Superior temporal gyrus (tissue), 1 donor: ENCODE results near the gene RBM10.

Experiments used
- DNase-seq: peaks from one replicate; pipeline ENCODE4 v3.0.0-alpha.2; 2016; ENCODE audit errors: extremely low spot score

Gene RBM10

GRCh38 chrX:47174846-47175587 lies 30.0 kb downstream of the RBM10 start:
- DNase-seq, result no peak

- no peak for DNase-seq
Observed at GRCh38 chrX:47175588-47175980, 30.6 kb downstream of the RBM10 start.

GRCh38 chrX:47176101-47176740 lies 31.2 kb downstream of the RBM10 start:
- DNase-seq, result no peak

- DNase-seq, result no peak
Observed at GRCh38 chrX:47177079-47177478, 32.1 kb downstream of the RBM10 start.

GRCh38 chrX:47178337-47178736 lies 33.3 kb downstream of the RBM10 start:
- no peak for DNase-seq

GRCh38 chrX:47179221-47179927 lies 34.4 kb downstream of the RBM10 start:
- peak; percentile 58 for DNase-seq

- DNase-seq, result no peak
Observed at GRCh38 chrX:47179928-47180255, 34.9 kb downstream of the RBM10 start.

GRCh38 chrX:47180346-47180745 lies 35.3 kb downstream of the RBM10 start:
- DNase-seq, result no peak

- DNase-seq, result no peak
Observed at GRCh38 chrX:47181301-47181700, 36.3 kb downstream of the RBM10 start.

GRCh38 chrX:47182106-47182700 lies 37.2 kb downstream of the RBM10 start:
- DNase-seq, result no peak

GRCh38 chrX:47184486-47184885 lies 39.5 kb downstream of the RBM10 start:
- no peak for DNase-seq

GRCh38 chrX:47185241-47185640 lies 40.2 kb downstream of the RBM10 start:
- no peak for DNase-seq

- no peak for DNase-seq
Observed at GRCh38 chrX:47186096-47186740, 41.2 kb downstream of the RBM10 start.

GRCh38 chrX:47187106-47187677 lies 42.2 kb downstream of the RBM10 start:
- DNase-seq, result no peak

- no peak for DNase-seq
Observed at GRCh38 chrX:47189906-47190305, 44.9 kb downstream of the RBM10 start.

- DNase-seq, result peak; percentile 85
Observed at GRCh38 chrX:47190445-47191269, 45.6 kb downstream of the RBM10 start.

GRCh38 chrX:47191331-47191730 lies 46.3 kb downstream of the RBM10 start:
- DNase-seq, result no peak

GRCh38 chrX:47191806-47192401 lies 46.9 kb downstream of the RBM10 start:
- no peak for DNase-seq

GRCh38 chrX:47193475-47194193 lies 48.6 kb downstream of the RBM10 start, which contains the start of gene UBA1:
Gene UBA1 (plus strand): TSS chrX:47193829. CDS start chrX:47198803, 4,974 bp downstream.
- peak; percentile 95 for DNase-seq
